IPS DF 6.9 (cell line): ENCODE data around the gene SLC25A18.
"Not testable (repeated sequence)": the region's sequence is repeated elsewhere in the genome, so short reads cannot be mapped to it uniquely, and the experiment has no call there.

Experiments used
- DNase-seq: peaks from one replicate; pipeline ENCODE4 v3.0.0-alpha.2; 2013; ENCODE audit warnings: low read depth, low spot score
- H3K27ac ChIP-seq: one replicate; pipeline ENCODE4 v1.5.1; 2013; ENCODE audit warnings: low read length, control low read depth
- H3K27me3 ChIP-seq: 2 replicates; pipeline ENCODE4 v1.6.1; 2013; ENCODE audit warnings: mild to moderate bottlenecking, low read length; ENCODE audit not compliant: control insufficient read depth, insufficient read depth
- H3K36me3 ChIP-seq: 2 replicates; pipeline ENCODE4 v1.6.1; 2013; ENCODE audit warnings: low read length; ENCODE audit not compliant: control insufficient read depth, insufficient read depth
- H3K4me1 ChIP-seq: 2 replicates; pipeline ENCODE4 v1.6.1; 2013; ENCODE audit warnings: low read length; ENCODE audit not compliant: control insufficient read depth, insufficient read depth
- H3K4me3 ChIP-seq: 2 replicates; pipeline ENCODE4 v1.5.1; 2013; ENCODE audit warnings: mild to moderate bottlenecking, low read length
- H3K9me3 ChIP-seq: 2 replicates; pipeline ENCODE4 v1.6.1; 2013; ENCODE audit warnings: low read length, inconsistent platforms; ENCODE audit not compliant: control insufficient read depth, insufficient read depth
- WGBS: extraction: QIAGEN DNeasy Blood & Tissue Kit; methylation state at CpG from one replicate; pipeline ENCODE4 v1.1.7; 2013; ENCODE audit warnings: mixed read lengths, missing lambda C conversion rate; ENCODE audit not compliant: insufficient read length, insufficient coverage; 5-methylcytosine and 5-hydroxymethylcytosine counted together

SLC25A18 gene, protein sequence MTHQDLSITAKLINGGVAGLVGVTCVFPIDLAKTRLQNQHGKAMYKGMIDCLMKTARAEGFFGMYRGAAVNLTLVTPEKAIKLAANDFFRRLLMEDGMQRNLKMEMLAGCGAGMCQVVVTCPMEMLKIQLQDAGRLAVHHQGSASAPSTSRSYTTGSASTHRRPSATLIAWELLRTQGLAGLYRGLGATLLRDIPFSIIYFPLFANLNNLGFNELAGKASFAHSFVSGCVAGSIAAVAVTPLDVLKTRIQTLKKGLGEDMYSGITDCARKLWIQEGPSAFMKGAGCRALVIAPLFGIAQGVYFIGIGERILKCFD

DNA sequence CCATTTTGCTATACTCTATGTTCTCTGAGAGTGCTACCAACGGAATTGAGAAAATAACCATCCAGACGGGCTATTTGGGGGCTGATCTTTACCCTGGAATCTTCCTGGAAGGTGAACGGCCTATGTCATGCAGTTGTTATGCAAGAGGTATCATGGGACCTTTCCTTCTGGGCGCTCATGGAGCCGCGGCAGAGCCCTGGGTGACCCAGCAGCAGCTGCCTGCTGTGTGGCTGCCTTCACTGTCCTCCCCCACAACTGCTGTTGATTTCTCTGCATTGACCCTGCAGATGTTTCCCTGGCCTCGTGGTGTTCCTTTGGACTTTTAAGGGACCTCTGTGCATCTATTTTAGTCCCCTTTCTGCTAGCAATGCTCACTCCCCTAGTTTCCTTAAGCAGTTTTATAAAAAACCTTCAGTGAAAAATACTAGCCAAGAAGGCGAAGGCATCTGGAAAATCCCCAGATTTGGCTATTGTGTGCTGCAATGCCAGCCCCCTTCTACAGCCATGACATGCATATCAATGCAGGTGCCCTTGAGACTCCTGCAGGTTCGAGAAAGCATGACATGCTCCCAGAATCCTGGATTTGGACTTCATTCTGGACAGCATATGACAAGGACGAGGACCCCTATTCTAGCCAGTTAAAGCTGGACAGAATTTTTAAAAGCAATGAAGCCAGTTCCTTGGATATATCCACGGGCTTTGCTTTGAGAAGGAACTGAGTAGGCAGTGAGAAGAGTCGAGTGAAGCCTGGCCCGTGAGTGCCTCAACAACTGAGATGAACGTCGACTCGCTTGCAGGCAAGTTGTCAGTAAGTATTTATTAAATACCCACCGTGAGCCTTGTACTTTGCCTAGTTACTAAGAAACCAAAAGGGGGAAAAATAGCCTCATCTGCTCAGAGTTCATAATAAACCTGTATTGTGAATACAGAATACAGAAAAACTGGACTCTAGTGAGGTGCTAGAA, at the start of gene SLC25A18:
TSS of gene SLC25A18 (plus strand) at position 593 of the 965 bp plus-strand sequence. CDS start 16,447 bp downstream, outside the sequence.
- Histone ChIP-seq H3K4me3 (no peak within 1 kb of the TSS), H3K36me3 (0 out of 2 replicates have a peak, but pooled peaks cover 7% of the 10 kb centered on the region), H3K9me3 (no peaks in the 10 kb centered on the region), H3K27ac (no peak within 1 kb of the TSS), H3K27me3 (no peaks in the 10 kb centered on the region), H3K4me1 (peaks cover 6% of the 10 kb centered on the region; the same call in 1 of the 2 replicates)
- no peak for DNase-seq
- no CpG with 5 or more reads among the region's 17 CpGs for WGBS

DNA sequence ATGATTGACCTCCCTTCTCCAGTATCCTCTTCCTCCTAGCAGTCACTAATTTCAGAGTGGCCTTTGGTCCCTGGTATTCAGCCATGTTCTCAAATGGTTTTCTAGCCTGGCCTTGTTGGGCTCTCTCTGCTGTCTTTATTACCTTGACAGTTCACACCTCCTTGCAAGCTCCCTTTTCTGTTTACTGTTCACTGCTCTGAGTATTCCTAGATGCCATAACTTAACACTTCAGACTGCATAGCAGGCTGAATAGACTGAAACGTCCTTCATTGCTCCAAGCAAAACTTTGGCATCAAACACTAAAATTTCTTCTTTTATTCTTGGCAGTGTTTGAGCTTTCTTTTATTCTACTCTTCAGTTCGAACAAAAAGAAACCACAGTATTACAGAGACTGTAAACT, 49.7 kb upstream of the SLC25A18 start:
- no peaks in the 10 kb centered on the region for H3K27me3 ChIP-seq
- peaks cover 7% of the 10 kb centered on the region; the same call in 1 of the 2 replicates for H3K36me3 ChIP-seq
- no peak for DNase-seq
- H3K4me1 ChIP-seq, result no peaks in the 10 kb centered on the region; the same call in 1 of the 2 replicates
- no peak overlapping the region for H3K27ac ChIP-seq
- no peak overlapping the region for H3K4me3 ChIP-seq
- H3K9me3 ChIP-seq, result no peaks in the 10 kb centered on the region
- WGBS, result no CpG with 5 or more reads among the region's 2 CpGs

GRCh38 chr22:17514084-17514483, 49.2 kb upstream of the SLC25A18 start:
- WGBS, result no CpG with 5 or more reads among the region's 7 CpGs

GRCh38 chr22:17518406-17518805, 44.9 kb upstream of the SLC25A18 start:
- no peaks in the 10 kb centered on the region for H3K4me1 ChIP-seq
- DNase-seq, result no peak
- no CpG with 5 or more reads among the region's 3 CpGs for WGBS
- no peak overlapping the region for H3K27ac ChIP-seq
- no peak overlapping the region for H3K4me3 ChIP-seq
- H3K36me3 ChIP-seq, result peaks cover 5% of the 10 kb centered on the region; the same call in 1 of the 2 replicates
- H3K9me3 ChIP-seq, result no peaks in the 10 kb centered on the region
- no peaks in the 10 kb centered on the region for H3K27me3 ChIP-seq

More at GRCh38 chr22:17514084-17514483, 49.2 kb upstream of the SLC25A18 start:
- Histone ChIP-seq H3K27me3 (no peaks in the 10 kb centered on the region), H3K4me3 (no peak overlapping the region), H3K9me3 (no peaks in the 10 kb centered on the region), H3K36me3 (peaks cover 9% of the 10 kb centered on the region; the same call in 1 of the 2 replicates), H3K4me1 (no peaks in the 10 kb centered on the region; the same call in 1 of the 2 replicates), H3K27ac (no peak overlapping the region)
- DNase-seq, result no peak

DNA sequence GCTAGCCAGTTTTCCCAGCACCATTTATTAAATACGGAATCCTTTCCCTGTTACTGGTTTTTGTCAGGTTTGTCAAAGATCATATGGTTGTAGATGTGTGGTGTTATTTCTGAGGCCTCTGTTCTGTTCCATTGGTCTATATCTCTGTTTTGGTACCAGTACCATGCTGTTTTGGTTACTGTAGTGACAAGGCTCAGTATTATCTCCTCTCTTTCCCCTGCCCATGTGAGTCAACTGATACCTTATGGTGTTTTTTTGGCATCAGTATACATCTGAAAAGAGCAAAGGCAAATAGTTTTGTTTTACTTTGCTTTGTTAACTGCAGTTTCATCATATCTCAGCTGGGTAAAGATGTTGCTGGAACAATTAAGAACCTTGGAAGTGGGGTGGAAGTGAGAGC, 41.3 kb upstream of the SLC25A18 start:
- not testable (repeated sequence) for H3K9me3 ChIP-seq, H3K27me3 ChIP-seq, DNase-seq, H3K4me3 ChIP-seq, H3K27ac ChIP-seq, H3K4me1 ChIP-seq, H3K36me3 ChIP-seq
- no CpG with 5 or more reads among the region's 1 CpG for WGBS

DNA sequence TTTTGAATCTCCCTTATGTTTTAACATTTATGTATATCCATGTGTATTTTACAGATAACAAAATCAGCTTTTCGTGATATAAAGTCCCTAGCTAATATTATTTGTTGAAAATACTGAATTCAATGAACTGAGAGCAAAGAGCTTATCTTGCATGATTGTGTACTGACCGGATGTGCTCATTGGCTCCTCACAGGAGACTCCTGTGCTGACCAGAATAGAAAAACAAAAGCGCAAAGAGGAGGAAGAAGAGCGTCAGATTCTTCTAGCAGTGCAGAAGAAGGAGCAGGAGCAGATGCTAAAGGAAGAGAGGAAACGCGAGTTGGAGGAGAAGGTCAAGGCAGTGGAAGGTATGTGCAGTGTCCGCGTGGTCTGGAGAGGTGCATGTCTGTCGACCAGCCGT, 39.4 kb upstream of the SLC25A18 start:
- H3K4me3 ChIP-seq, result no peak overlapping the region
- peaks cover 2% of the 10 kb centered on the region; the same call in 1 of the 2 replicates for H3K36me3 ChIP-seq
- H3K27me3 ChIP-seq, result no peaks in the 10 kb centered on the region
- no peaks in the 10 kb centered on the region for H3K4me1 ChIP-seq
- no peaks in the 10 kb centered on the region for H3K9me3 ChIP-seq
- DNase-seq, result no peak
- no peak overlapping the region for H3K27ac ChIP-seq
- no CpG with 5 or more reads among the region's 10 CpGs for WGBS

- peaks cover 3% of the 10 kb centered on the region; the same call in 1 of the 2 replicates for H3K36me3 ChIP-seq
- no CpG with 5 or more reads among the region's 5 CpGs for WGBS
- DNase-seq, result no peak
These were observed 27.0 kb upstream of the SLC25A18 start for GRCh38 chr22:17536269-17536668.

GRCh38 chr22:17537155-17537554, 26.1 kb upstream of the SLC25A18 start:
- no peaks in the 10 kb centered on the region for H3K9me3 ChIP-seq
- no peak overlapping the region for H3K27ac ChIP-seq
- WGBS, result no CpG with 5 or more reads among the region's 2 CpGs
- H3K4me1 ChIP-seq, result 0 out of 2 replicates have a peak, but pooled peaks cover 2% of the 10 kb centered on the region
- H3K36me3 ChIP-seq, result peaks cover 11% of the 10 kb centered on the region
- no peak overlapping the region for H3K4me3 ChIP-seq
- no peaks in the 10 kb centered on the region for H3K27me3 ChIP-seq
- no peak for DNase-seq

More at GRCh38 chr22:17536269-17536668, 27.0 kb upstream of the SLC25A18 start:
- Histone ChIP-seq H3K4me1 (0 out of 2 replicates have a peak, but pooled peaks cover 2% of the 10 kb centered on the region), H3K27ac (no peak overlapping the region), H3K4me3 (no peak overlapping the region), H3K27me3 (no peaks in the 10 kb centered on the region), H3K9me3 (no peaks in the 10 kb centered on the region)

GRCh38 chr22:17540481-17540880, 22.8 kb upstream of the SLC25A18 start:
- Histone ChIP-seq H3K4me3 (no peak overlapping the region), H3K36me3 (peaks cover 17% of the 10 kb centered on the region), H3K4me1 (0 out of 2 replicates have a peak, but pooled peaks cover 2% of the 10 kb centered on the region), H3K27me3 (no peaks in the 10 kb centered on the region), H3K9me3 (no peaks in the 10 kb centered on the region), H3K27ac (no peak overlapping the region)
- WGBS, result 100% methylated on average over 2 of the region's 15 CpGs
- no peak for DNase-seq

- Histone ChIP-seq H3K4me1 (0 out of 2 replicates have a peak, but pooled peaks cover 2% of the 10 kb centered on the region), H3K4me3 (no peak overlapping the region), H3K27ac (no peak overlapping the region), H3K27me3 (no peaks in the 10 kb centered on the region), H3K36me3 (peaks cover 17% of the 10 kb centered on the region), H3K9me3 (no peaks in the 10 kb centered on the region)
- no CpG with 5 or more reads among the region's 7 CpGs for WGBS
- no peak for DNase-seq
These were observed 21.8 kb upstream of the SLC25A18 start for GRCh38 chr22:17541476-17541875.
